Inferior parietal cortex (tissue), 1 donor: ENCODE measurements around the gene PLEKHG4.

Source experiments
- DNase-seq: peaks from one replicate; pipeline ENCODE4 v3.0.0-alpha.2; 2016; ENCODE audit errors: extremely low spot score

Gene PLEKHG4

GRCh38 chr16:67326472-67327309, 47.4 kb downstream of the PLEKHG4 start, which contains the start of the genes KCTD19 and LRRC36:
KCTD19 (minus strand) TSS chr16:67326741; CDS start chr16:67326707, 34 bp downstream.
LRRC36 (plus strand) TSS chr16:67326815; CDS start chr16:67326863, 48 bp downstream.
- no peak for DNase-seq

GRCh38 chr16:67327743-67328142, 48.4 kb downstream of the PLEKHG4 start:
- DNase-seq: no peak

GRCh38 chr16:67329901-67330300, 50.6 kb downstream of the PLEKHG4 start:
- no peak for DNase-seq

- DNase-seq: no peak
These were observed 54.0 kb downstream of the PLEKHG4 start for GRCh38 chr16:67333315-67333714.

- DNase-seq: no peak
These were observed 56.8 kb downstream of the PLEKHG4 start for GRCh38 chr16:67336116-67336515.

GRCh38 chr16:67336648-67337047, 57.3 kb downstream of the PLEKHG4 start:
- no peak for DNase-seq
